NCI-H226 (cell line): ENCODE measurements around the gene LRMDA.

Source experiments
- DNase-seq: peaks from one replicate; pipeline ENCODE4 v3.0.0-alpha.2; 2015

LRMDA gene

GRCh38 chr10:75477680-75478079, 46.3 kb downstream of the LRMDA start:
- DNase-seq = no peak

GRCh38 chr10:75480374-75480773, 49.0 kb downstream of the LRMDA start:
- DNase-seq = no peak

- no peak for DNase-seq
These were observed 51.8 kb downstream of the LRMDA start for GRCh38 chr10:75483188-75483587.

- DNase-seq = no peak
These were observed 53.3 kb downstream of the LRMDA start for GRCh38 chr10:75484717-75485116.

- no peak for DNase-seq
These were observed 55.2 kb downstream of the LRMDA start for GRCh38 chr10:75486591-75486990.

- DNase-seq = peak; percentile 85
These were observed 55.8 kb downstream of the LRMDA start for GRCh38 chr10:75487087-75487754.

GRCh38 chr10:75487755-75488125, 56.3 kb downstream of the LRMDA start:
- no peak for DNase-seq

- peak; percentile 58 for DNase-seq
These were observed 60.9 kb downstream of the LRMDA start for GRCh38 chr10:75492173-75492925.

- DNase-seq = no peak
These were observed 62.0 kb downstream of the LRMDA start for GRCh38 chr10:75493464-75493863.

- no peak for DNase-seq
These were observed 64.2 kb downstream of the LRMDA start for GRCh38 chr10:75495434-75496190.

- DNase-seq = no peak
These were observed 64.8 kb downstream of the LRMDA start for GRCh38 chr10:75496191-75496567.

- DNase-seq = peak; percentile 3
These were observed 66.8 kb downstream of the LRMDA start for GRCh38 chr10:75497997-75498883.

- DNase-seq = no peak
These were observed 67.5 kb downstream of the LRMDA start for GRCh38 chr10:75498884-75499350.

GRCh38 chr10:75499556-75500160, 68.2 kb downstream of the LRMDA start:
- no peak for DNase-seq

- DNase-seq = no peak
These were observed 71.0 kb downstream of the LRMDA start for GRCh38 chr10:75502389-75502788.

- DNase-seq = no peak
These were observed 71.4 kb downstream of the LRMDA start for GRCh38 chr10:75502838-75503237.

GRCh38 chr10:75505293-75505692, 73.9 kb downstream of the LRMDA start:
- no peak for DNase-seq

GRCh38 chr10:75505840-75506506, 74.5 kb downstream of the LRMDA start:
- no peak for DNase-seq

GRCh38 chr10:75506930-75507329, 75.5 kb downstream of the LRMDA start:
- no peak for DNase-seq

GRCh38 chr10:75507469-75507868, 76.0 kb downstream of the LRMDA start:
- DNase-seq = no peak

GRCh38 chr10:75508239-75508813, 76.9 kb downstream of the LRMDA start:
- DNase-seq = peak; percentile 96
